T-helper 1 cell (primary cell): ENCODE measurements around the gene BIN1.

Source experiments
- DNase-seq, 5 donors: peaks; one replicate each; pipeline ENCODE4 v3.0.0-alpha.2; 2012 to 2020

The BIN1 gene

DNA sequence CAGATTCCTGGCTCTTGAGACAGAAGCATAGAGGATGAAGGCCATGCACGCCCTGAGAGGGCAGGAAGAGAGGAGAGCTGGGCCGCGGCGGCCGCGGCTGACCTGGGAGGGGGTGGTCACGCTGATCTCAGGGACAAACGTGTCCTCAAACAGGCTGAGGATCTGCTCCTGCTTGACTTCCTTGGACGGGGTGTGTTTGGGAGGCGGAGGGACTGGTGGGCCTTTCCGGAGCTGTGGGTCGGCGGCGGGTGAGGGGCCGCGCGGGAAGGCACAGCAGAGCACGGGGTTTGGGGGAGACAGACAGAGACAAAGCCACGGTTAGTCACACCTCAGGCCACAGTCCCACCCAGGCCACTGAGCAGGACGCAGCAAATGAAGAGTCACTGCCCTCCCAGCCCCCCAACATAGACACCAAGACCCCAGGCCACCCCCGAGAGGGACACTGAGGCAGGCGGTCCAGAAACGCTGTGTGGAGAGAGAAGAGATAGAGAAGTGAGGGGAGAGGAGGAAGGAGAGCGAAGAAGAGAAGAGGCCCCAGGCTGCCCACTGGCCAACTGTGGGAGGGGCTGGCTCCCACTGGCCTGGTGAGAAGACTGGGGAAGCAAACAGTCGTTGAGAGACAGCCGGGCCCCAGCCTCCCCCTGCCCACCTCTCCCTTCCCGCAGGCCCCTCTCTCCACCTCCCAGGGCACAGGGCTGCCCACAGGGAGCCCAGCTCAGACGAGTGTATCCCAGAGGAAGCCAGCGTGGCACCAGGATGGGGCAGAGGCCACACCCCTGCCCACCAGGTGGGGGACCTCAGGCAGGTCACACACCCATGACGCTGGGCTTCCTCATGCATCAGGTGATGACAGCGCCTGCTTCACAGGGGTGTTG, 49.3 kb downstream of the BIN1 start:
- DNase-seq, result no peak

DNA sequence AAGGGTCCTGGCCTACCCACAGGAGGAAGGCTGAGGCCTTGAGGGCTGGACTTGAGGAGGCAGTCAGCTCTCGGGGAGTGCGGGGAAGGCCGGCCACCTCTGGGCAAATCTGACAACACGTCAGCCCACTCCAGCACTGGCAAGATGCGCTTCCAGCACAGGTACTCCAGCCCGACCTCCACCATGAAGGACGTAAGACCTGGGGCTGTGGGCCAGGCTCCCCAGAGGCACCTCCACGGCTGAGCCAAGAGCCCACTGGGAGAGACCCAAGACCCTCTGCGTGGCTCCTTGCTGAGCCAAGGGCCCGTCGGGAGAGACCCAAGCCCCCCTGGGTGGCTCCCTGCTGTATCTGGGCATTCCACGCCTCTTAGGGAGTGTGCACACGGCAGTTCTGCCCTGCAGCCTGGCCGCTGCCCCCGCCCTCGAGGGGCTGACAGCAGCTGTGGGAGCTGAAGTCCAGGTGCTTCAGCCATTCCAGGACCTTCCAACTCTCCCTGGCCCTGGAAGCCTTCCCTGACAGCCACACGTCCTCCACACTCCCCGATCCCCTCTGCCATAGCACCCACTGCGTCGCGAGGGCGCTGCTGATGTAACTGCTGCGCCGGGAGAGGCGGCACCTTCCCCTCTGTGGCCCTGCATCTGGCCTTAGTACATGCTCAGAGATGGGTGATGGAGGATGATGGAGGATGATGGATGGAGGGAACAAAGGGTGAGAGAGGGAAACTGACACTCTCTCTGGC, 50.2 kb downstream of the BIN1 start:
- no peak for DNase-seq

GRCh38 chr2:127056086-127056485, 50.9 kb downstream of the BIN1 start:
- DNase-seq, result no peak

- no peak for DNase-seq
These were observed 51.2 kb downstream of the BIN1 start for GRCh38 chr2:127055786-127056076.

DNA sequence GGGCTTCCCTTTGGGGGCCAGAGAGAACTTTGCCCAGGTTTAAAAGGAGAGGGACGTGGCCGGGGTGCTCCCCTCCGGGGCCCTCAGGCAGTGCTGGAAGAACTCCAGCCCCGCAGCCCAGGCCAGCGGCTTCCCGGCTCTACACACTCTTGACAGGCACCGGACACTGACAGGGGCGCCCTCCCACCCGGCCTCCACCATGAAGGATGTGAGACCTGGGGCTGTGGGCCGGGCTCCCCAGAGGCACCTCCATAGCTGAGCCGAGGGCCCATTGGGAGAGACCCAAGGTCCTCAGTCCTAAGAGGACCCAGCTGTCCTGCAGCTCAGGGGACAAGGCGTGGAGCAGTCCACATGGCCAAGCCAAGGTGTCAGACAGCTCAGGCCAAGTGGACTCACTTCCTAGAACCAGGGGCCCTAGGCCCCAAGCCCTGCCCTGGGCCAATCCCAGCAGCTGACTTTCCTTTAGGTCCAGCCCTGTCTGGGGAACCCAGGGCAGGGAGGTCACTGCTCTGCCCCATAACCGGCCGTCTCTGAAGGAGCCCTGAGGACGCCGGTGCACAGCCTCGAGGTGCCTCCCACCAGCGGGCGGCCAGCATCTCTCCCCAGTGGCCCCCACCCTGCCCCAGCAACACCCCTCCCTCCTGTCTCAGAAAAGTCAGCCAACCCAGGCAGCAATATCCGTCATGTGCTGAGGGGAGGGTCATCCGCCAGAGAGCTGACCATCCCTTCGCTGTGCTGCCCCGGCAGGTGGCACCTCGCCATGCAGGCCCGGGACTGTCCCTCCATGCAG, 51.8 kb downstream of the BIN1 start:
- DNase-seq, result no peak

- no peak for DNase-seq
These were observed 52.4 kb downstream of the BIN1 start for GRCh38 chr2:127054604-127054930.

DNA sequence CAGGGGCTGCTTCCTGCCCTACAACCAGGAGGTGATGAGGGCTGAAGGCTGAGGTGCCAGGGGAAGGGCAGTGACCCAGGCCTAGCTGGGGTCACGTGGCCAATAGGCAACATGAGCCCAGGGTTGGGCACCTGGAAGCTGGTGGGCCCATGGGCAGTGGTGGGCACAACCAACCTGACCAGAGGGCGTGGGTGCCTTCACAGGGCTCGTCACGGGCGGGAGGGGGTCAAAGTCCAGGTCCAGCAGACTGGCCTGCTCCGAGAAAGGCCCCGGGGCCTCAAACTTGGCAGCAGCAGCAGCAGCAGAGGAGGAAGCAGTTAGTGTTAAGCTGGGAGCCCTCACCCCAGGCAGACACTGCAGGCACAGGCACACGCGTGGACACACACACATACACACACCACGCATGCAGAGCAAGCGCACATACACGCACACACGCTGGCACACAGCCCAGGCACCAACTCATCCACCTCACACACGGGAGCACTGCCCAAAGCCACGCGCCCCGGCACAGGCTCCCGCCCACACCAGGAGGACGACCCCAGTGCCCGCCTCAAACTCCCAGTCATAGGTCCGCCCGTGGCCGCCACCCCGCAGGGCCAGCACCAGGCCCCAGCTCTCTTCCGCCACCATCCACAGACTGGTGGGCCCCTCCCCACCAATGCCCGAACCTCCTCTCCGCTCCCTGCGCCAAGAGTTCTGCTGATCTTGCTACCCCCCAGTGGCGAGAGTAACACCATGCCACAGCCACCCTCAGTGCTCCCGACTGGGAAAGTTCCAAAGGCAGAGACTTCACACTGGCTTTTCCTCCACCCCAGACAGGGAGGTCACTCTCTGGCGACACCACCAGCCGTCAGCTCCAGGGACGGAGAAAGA, 53.0 kb downstream of the BIN1 start:
- DNase-seq, result no peak

- no peak for DNase-seq
These were observed 53.9 kb downstream of the BIN1 start for GRCh38 chr2:127052771-127053691.

DNA sequence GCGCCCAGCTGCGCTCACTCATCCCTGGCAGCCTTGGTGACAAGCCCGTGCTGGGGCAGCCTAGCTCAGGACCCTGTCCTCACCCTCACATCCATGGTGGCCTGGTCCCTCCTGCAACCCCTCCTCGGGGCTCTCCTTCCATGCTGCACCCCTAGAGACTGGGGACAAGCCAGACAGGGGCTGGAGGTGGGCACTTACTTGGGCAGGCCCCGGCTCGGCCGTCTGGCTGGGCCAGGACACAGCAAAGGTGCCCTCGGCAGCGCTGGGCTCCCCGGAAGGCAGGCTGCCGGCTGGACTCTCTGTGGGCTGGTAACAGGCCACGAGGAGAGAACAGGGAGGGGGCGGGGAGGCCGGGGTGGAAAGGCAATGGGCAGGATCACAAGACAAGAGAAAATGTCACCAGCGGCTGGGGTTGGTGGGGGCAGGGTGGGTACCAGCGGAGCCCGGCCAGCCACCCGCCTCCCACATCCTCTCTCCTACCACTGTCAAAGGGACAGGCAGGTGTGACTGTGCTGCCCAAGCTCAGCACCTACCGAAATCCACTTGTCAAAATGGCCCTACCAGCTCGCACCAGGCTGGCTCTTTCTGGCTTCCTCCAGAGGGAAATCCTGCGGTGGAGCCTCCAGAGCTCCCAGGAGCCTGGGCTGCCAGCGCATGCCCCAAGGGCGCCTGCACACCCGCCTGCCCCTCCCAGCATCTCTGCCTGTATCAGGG, 54.7 kb downstream of the BIN1 start:
- no peak for DNase-seq

GRCh38 chr2:127051116-127052056, 55.6 kb downstream of the BIN1 start:
- DNase-seq, result no peak

GRCh38 chr2:127050803-127051115, 56.2 kb downstream of the BIN1 start:
- no peak for DNase-seq

DNA sequence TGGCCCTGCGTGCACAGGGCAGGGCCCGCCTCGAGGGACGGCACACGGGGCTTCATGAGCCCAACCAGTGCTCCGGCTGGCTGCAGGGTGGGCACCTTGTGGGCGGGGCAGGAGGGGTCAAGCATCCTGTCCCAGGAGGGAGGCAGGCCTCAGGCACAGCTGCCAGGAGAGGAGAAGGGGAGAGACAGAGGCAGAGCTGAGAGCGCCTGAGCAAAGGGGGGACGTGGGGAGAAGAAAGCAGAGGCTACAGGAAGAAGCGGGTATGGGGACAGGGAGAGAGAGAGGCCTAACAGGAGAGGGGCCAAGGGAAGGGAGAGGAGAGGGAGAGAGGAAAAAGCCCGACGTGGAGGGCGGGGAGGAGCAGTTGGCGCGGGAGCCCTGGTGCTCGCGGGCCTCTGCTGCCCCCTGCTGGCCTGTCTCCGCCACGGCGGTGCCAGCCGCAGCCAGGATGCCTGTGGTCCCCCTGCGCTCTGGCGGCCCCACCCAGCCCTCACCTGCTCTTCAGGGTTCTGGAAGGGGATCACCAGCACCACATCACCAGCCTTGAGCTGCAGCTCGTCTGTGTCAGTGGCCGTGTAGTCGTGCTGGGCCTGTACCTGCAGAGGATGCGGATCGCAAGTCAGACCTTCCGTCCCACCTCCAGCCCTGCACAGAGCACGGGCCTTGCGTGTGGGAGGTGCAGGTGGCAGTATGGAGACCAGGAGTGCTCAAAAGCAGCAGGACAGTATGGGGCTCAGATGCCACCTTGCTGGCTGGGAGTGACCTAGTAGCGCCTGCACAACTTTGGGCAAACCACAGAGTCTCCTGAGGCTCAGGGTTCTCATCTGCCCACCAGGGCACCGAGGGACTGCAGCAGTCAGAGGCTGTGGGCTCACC, 56.8 kb downstream of the BIN1 start:
- peak in 4 of 5 donors; percentile 43 to 53 (median 48) for DNase-seq

DNA sequence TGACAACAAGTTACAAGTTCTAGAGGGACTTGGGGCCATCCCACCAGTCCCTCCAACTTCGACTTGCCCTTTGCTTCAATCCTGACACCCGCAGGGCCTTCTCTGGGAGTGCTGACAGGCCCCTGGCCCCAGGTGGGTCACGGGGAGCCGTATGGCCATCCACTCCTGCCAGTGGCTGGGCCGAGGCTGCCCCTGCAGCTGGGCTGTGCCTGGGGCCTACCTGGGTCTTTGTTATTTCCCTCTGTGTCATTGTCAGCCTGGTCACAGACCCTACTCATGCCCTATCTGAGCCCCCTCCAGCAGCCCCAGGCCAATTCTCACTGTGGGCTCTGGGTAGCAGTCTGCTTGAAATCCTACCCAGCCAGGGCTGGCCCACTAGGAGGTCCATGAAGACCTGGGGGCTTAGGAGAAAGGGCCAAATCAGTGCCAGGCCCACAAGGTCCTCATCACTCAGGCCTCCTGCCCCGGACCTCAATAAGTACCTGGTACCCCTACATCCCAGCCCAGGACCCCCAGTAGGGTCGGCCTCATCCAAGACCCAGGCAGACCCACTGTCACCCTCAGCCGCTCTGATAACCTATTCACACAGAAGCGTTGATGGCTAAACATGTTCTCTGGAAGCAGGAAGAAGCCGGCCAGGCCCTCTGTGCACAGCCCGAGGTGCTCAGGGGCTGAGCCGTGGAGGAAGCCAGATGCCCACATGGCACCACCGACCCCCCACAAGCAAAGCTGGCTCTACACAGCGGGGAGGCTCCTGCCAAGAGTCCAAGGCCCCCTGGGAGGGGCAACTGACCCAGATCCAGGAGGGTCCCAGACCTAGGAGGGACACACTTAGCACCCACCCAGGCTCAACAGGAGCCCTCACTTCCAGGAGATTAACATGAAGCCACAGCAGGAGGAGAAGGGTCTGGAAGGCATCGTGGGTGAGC, 57.7 kb downstream of the BIN1 start:
- no peak for DNase-seq

GRCh38 chr2:127048618-127048935, 58.4 kb downstream of the BIN1 start:
- no peak for DNase-seq

DNA sequence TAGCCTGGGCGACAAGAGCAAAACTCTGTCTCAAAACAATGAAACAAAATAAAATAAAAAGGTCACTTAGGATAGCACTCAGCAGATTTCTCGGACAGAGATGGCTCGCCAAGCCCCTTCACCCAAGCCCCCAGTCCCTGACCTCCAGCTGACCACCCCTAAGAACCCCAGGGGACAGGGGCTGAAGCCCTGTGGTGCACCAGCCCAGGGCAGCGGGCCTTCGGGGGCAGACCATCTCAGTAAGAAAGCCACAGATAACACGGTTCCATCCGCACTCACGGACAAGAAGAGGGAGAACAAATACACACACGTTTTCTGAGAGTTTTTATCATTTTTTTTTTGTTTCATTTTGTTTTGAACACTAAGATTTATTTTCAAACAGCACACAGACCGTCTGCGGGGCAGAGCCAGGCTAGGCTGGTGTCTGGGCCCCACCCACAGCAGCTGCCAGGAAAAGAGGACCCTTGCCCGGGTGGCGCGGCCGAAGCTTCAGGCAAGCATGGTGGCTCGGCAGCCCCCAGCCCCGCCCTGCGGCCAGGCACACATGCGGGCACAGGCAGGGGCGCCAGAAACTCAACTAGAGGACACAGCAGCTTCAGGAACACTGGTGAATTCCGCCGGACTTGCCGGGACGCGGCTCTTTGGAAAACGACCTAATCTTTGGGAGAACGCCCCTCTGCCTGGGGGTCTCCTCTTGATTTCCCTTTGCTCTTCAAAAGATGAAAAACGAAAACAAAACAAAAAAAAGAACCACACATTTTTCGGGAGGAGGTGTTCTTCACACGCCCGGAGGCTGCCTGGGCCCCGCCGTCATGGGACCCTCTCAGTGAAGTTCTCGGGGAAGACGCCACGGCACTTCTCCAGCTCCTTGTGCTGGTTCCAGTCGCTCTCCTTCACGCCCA, 59.0 kb downstream of the BIN1 start:
- no peak for DNase-seq

- DNase-seq, result no peak
These were observed 59.9 kb downstream of the BIN1 start for GRCh38 chr2:127047054-127047453.

DNA sequence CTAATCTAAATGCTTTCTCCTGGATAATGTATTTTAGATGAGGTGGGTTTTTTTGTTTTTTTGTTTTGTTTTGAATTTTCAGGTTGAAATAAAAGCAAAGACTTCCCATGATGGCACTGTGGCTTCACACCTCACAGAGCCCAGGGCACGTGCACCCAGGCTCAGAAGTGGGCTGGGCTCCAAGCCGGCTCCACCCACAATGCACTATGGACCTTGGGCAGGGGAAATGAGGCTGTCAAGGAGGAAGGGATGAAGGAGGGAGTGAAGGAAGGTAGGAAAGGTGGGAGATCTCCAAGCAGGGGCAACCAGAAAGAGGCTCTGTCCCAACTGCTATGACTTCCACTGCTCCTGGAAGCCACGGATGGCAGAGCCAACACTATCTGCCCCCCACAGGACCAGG, 60.4 kb downstream of the BIN1 start:
- no peak for DNase-seq
